HEK293 (cell line): ENCODE measurements around the gene CRYBG2.

Experiments used
- KLF1 ChIP-seq: fragments of 450-650 bp; formaldehyde crosslinking; IDR thresholded peaks from 2 replicates; pipeline ENCODE4 v1.5.1; 2016; ENCODE audit warnings: missing biosample characterization, missing genetic modification characterization
- RBAK ChIP-seq: fragments of 450-650 bp; formaldehyde crosslinking; IDR thresholded peaks from 2 replicates; pipeline ENCODE4 v1.5.1; 2016; ENCODE audit warnings: missing biosample characterization, missing genetic modification characterization
- SP7 ChIP-seq: fragments of 450-650 bp; formaldehyde crosslinking; IDR thresholded peaks from 2 replicates; pipeline ENCODE4 v1.5.1; 2016; ENCODE audit warnings: missing biosample characterization, missing genetic modification characterization
- ZNF24 ChIP-seq: fragments of 450-650 bp; formaldehyde crosslinking; IDR thresholded peaks from 2 replicates; pipeline ENCODE4 v1.5.1; 2016; ENCODE audit warnings: missing biosample characterization, missing genetic modification characterization
- TF ChIP-seq, protein P1 (sequence below): fragments of 450-650 bp; formaldehyde crosslinking; IDR thresholded peaks from 2 replicates; pipeline ENCODE4 v1.5.1; 2016; ENCODE audit warnings: missing biosample characterization, missing genetic modification characterization
- TF ChIP-seq, protein P2 (sequence below): fragments of 450-650 bp; formaldehyde crosslinking; IDR thresholded peaks from 2 replicates; pipeline ENCODE4 v1.5.1; 2016; ENCODE audit warnings: missing biosample characterization, missing genetic modification characterization

- TF ChIP-seq KLF1 (tag by site-specific recombination) (no peak), RBAK (tag by site-specific recombination) (no peak), ZNF24 (no peak), SP7 (tag by site-specific recombination) (no peak; the same call in 1 of the 2 replicates)
- TF ChIP-seq, protein P1, sequence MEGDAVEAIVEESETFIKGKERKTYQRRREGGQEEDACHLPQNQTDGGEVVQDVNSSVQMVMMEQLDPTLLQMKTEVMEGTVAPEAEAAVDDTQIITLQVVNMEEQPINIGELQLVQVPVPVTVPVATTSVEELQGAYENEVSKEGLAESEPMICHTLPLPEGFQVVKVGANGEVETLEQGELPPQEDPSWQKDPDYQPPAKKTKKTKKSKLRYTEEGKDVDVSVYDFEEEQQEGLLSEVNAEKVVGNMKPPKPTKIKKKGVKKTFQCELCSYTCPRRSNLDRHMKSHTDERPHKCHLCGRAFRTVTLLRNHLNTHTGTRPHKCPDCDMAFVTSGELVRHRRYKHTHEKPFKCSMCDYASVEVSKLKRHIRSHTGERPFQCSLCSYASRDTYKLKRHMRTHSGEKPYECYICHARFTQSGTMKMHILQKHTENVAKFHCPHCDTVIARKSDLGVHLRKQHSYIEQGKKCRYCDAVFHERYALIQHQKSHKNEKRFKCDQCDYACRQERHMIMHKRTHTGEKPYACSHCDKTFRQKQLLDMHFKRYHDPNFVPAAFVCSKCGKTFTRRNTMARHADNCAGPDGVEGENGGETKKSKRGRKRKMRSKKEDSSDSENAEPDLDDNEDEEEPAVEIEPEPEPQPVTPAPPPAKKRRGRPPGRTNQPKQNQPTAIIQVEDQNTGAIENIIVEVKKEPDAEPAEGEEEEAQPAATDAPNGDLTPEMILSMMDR, result no peak
- TF ChIP-seq, protein P2, sequence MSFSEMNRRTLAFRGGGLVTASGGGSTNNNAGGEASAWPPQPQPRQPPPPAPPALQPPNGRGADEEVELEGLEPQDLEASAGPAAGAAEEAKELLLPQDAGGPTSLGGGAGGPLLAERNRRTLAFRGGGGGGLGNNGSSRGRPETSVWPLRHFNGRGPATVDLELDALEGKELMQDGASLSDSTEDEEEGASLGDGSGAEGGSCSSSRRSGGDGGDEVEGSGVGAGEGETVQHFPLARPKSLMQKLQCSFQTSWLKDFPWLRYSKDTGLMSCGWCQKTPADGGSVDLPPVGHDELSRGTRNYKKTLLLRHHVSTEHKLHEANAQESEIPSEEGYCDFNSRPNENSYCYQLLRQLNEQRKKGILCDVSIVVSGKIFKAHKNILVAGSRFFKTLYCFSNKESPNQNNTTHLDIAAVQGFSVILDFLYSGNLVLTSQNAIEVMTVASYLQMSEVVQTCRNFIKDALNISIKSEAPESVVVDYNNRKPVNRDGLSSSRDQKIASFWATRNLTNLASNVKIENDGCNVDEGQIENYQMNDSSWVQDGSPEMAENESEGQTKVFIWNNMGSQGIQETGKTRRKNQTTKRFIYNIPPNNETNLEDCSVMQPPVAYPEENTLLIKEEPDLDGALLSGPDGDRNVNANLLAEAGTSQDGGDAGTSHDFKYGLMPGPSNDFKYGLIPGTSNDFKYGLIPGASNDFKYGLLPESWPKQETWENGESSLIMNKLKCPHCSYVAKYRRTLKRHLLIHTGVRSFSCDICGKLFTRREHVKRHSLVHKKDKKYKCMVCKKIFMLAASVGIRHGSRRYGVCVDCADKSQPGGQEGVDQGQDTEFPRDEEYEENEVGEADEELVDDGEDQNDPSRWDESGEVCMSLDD (tag by site-specific recombination), result no peak
Observed at GRCh38 chr1:26335774-26336476, 18.0 kb downstream of the CRYBG2 start.
